Measurements from ENCODE around the gene DCP1B. TPM values are rescaled to one million over a fixed set of nuclear protein-coding genes. Genes with fewer than 3 reads are reported as not detected.
"Not testable (repeated sequence)": the region's sequence is repeated elsewhere in the genome, so short reads cannot be mapped to it uniquely, and the experiment has no call there.

Gene DCP1B
- total RNA-seq, 1 donor from 2014 or later, result 17.4 TPM

GRCh38 chr12:1946296-1946695 lies 58.0 kb downstream of the DCP1B start:
- H3K4me1 ChIP-seq, result peaks cover 19% of the 10 kb centered on the region
- H3K9me3 ChIP-seq, result no peaks in the 10 kb centered on the region
- no peaks in the 10 kb centered on the region for H3K27me3 ChIP-seq
- TF ChIP-seq POLR2AphosphoS5 (IDR thresholded peaks at IDR 0.05; ENCODE audit: insufficient read depth in 1 of 2, low read depth in 1 of 2), result no peak
- no peak for TF ChIP-seq POLR2A (IDR thresholded peaks at IDR 0.05)
- no peak for TF ChIP-seq CTCF (IDR thresholded peaks at IDR 0.05)
- H3K27ac ChIP-seq, result no peak overlapping the region
- DNase-seq (ENCODE audit: extremely low spot score in 2 of 2), result no peak
- H3K36me3 ChIP-seq, result peaks cover 0 to 31% of the 10 kb centered on the region in 2 donors
- intact Hi-C loops (cut with DNase I), result loop anchor here (10.0 kb wide), 2 partner anchors 89 to 329 kb away; no protein-coding TSS in a partner anchor
- no peak overlapping the region for H3K4me3 ChIP-seq

- not testable (repeated sequence) for H3K27me3 ChIP-seq; H3K27ac ChIP-seq; DNase-seq (ENCODE audit: extremely low spot score in 2 of 2); H3K9me3 ChIP-seq; H3K4me3 ChIP-seq
- intact Hi-C loops (cut with DNase I), result loop anchor here (10.0 kb wide), 2 partner anchors 89 to 329 kb away; no protein-coding TSS in a partner anchor
- H3K36me3 ChIP-seq, result peaks cover 0 to 35% of the 10 kb centered on the region in 2 donors
- H3K4me1 ChIP-seq, result peaks cover 17% of the 10 kb centered on the region
These were observed 58.8 kb downstream of the DCP1B start for GRCh38 chr12:1945502-1945901.

- TF ChIP-seq CTCF (IDR thresholded peaks at IDR 0.05) (peak; percentile 91 to 95 (median 92)), POLR2A (IDR thresholded peaks at IDR 0.05) (no peak), POLR2AphosphoS5 (IDR thresholded peaks at IDR 0.05; ENCODE audit: insufficient read depth in 1 of 2, low read depth in 1 of 2) (peak in 1 of 2 donors; percentile 51)
- intact Hi-C loops (cut with DNase I), result loop anchor here (2.0 to 10.0 kb wide), 4 partner anchors 95 to 335 kb away; no protein-coding TSS in a partner anchor
These were observed 64.3 kb downstream of the DCP1B start for GRCh38 chr12:1939801-1940607.

GRCh38 chr12:1939331-1939730 lies 64.9 kb downstream of the DCP1B start:
- intact Hi-C loops (cut with DNase I), result loop anchor here (2.0 to 10.0 kb wide), 2 partner anchors 143 to 275 kb away; no protein-coding TSS in a partner anchor
- Histone ChIP-seq H3K9me3 (no peaks in the 10 kb centered on the region), H3K4me3 (peak overlapping the region in 1 of 2 donors; percentile 13), H3K4me1 (peaks cover 26% of the 10 kb centered on the region), H3K27ac (peak overlapping the region; percentile 46), H3K27me3 (no peaks in the 10 kb centered on the region), H3K36me3 (peaks cover 0 to 17% of the 10 kb centered on the region in 2 donors)
- TF ChIP-seq CTCF (IDR thresholded peaks at IDR 0.05), result no peak
- no peak for DNase-seq (ENCODE audit: extremely low spot score in 2 of 2)

More at GRCh38 chr12:1939801-1940607, 64.3 kb downstream of the DCP1B start:
- DNase-seq (ENCODE audit: extremely low spot score in 2 of 2), result peak in 1 of 2 donors; percentile 77
- peaks cover 0 to 17% of the 10 kb centered on the region in 2 donors for H3K36me3 ChIP-seq
- peak overlapping the region; percentile 46 for H3K27ac ChIP-seq
- no peaks in the 10 kb centered on the region for H3K27me3 ChIP-seq
- peak overlapping the region in 1 of 2 donors; percentile 13 for H3K4me3 ChIP-seq
- no peaks in the 10 kb centered on the region for H3K9me3 ChIP-seq
- H3K4me1 ChIP-seq, result peaks cover 26% of the 10 kb centered on the region

- Histone ChIP-seq H3K27ac (no peak overlapping the region), H3K4me1 (peaks cover 26% of the 10 kb centered on the region)
- intact Hi-C loops (cut with DNase I), result loop anchor here (2.0 to 10.0 kb wide), 2 partner anchors 141 to 273 kb away; no protein-coding TSS in a partner anchor
These were observed 66.6 kb downstream of the DCP1B start for GRCh38 chr12:1937481-1938224.

More at GRCh38 chr12:1937481-1938224, 66.6 kb downstream of the DCP1B start:
- no peaks in the 10 kb centered on the region for H3K9me3 ChIP-seq
- H3K27me3 ChIP-seq, result no peaks in the 10 kb centered on the region
- peaks cover 0 to 17% of the 10 kb centered on the region in 2 donors for H3K36me3 ChIP-seq
- TF ChIP-seq POLR2A (IDR thresholded peaks at IDR 0.05), result no peak
- no peak for TF ChIP-seq CTCF (IDR thresholded peaks at IDR 0.05)
- TF ChIP-seq POLR2AphosphoS5 (IDR thresholded peaks at IDR 0.05; ENCODE audit: insufficient read depth in 1 of 2, low read depth in 1 of 2), result no peak
- peak; percentile 25 to 67 for DNase-seq (ENCODE audit: extremely low spot score in 2 of 2)
- no peak overlapping the region for H3K4me3 ChIP-seq
